GM19452 (cell line): Measurements from ENCODE around the gene FOS.

ENCODE experiments used
- ATAC-seq: cut with Tn5 transposase; IDR thresholded peaks from one replicate; pipeline ENCODE4 v1.9.1; 2021; ENCODE audit not compliant: unreplicated experiment

Gene FOS

DNA sequence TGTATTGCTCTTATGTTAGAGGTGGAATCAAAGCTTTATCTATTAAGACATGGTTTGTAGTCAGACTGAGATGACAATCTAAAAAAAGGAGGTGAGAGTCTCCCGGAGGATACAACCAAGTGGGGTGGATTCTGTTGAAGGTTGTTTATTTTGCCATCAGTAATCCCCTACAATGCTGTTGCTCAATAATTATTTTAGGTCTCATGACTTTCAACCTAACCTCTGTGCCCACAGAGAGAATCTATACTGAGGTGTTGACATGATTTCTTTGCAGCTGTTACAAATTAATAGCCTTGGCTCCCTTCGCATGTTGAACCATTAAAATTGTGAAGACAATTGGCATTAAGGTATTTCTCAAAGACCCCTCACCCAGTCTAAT, 28.7 kb upstream of the FOS start:
- peak; percentile 25 for ATAC-seq

DNA sequence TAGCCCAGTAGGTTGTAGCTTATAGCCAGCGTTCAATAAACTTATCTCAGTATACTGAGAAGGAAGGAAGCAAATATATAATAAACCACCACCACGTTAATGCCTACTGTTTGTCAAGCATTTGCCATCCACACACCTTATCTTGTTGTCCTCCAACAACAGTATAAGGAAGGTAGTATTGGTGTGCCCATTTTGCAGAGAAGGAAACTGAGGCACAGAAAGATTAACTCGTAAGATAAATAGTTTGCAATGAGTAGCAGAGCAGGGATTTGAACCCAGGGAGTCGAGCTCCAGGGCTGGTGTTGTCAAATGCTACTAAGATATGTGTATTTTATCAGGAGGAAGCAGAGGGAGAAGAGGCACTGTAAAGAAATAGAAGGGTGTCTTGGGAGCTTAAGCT, 27.8 kb upstream of the FOS start:
- no peak for ATAC-seq

DNA sequence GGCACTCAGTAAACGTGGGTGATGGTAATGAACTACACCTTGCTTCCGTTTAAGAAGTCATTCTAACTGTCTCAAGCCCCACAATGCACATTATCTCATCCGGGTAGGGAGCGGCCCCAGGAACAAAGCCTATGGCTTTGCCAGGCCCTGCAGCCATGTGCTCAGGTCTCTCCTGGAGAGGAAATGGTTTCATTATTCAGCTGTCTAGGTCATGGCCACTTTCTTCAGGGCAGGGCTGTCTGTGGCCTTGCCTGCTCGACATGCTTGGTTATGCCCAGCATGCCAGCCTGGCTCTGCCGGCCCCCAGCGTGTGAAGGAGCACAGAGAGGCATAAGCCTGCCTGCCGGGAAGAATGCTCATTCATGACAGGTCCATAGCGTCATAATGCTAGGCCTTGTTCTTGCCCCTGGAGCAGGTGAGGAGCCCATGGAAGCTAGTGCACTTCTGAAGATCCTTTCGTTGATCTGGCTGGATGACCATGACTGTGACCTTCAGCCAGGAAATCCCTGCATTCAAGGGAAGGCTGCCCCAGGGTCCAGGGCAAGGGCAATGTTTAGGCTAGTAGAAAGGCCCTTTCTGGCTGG, 26.3 kb upstream of the FOS start:
- no peak for ATAC-seq

DNA sequence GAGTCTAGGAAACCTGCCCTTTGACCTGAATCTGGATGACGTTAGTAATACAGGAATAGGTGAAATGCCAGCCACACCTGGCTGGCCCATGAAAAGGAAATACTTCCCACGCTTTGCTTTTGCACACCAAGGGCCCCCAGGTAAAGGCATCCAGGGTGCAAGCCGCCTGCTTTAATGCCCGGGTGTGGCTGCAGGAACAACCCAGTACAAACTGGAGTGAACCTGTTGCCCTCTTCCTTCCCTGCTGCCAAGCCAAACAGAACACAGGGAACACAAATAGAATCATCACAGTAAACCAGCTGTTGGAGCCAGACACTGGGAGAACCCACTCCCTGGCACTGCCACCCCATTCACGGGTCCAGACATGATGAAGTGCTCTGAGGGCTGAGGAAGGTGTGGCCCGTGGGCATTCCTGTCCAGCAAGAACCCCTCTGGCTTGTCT, 24.2 kb upstream of the FOS start:
- ATAC-seq: no peak

DNA sequence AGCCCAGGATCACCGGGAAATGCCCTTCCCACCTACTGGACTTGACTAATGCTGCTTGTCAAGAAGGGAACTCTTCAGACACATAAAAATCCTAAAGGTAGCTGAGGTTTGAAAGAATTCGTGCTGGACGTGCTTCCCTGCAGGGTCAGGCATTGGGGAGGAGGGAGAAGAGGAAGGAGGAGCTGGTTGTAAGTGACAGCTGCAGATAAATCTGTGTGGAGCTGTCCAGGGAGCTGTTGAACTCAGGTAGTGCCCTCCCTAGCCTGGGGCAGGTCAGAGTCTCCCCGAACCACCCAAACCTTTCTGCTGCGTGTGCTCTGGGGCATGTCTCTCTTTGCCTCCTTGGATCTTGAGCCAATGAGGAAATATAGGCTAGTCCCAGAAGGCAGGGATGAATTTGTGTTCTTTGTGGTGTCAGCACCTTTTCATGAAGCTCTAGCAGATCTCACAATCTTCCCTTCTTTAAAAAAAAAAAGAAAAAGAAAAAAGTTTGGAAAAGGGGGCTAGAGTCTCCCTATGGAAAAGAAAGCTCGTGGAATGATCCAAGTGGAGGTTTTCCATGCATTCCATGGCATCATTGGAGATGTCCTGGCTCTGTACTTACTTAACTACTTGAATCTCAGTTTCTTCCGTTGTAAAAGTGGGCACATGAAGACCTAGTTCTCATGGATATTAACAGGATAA, 23.6 kb upstream of the FOS start:
- no peak for ATAC-seq

DNA sequence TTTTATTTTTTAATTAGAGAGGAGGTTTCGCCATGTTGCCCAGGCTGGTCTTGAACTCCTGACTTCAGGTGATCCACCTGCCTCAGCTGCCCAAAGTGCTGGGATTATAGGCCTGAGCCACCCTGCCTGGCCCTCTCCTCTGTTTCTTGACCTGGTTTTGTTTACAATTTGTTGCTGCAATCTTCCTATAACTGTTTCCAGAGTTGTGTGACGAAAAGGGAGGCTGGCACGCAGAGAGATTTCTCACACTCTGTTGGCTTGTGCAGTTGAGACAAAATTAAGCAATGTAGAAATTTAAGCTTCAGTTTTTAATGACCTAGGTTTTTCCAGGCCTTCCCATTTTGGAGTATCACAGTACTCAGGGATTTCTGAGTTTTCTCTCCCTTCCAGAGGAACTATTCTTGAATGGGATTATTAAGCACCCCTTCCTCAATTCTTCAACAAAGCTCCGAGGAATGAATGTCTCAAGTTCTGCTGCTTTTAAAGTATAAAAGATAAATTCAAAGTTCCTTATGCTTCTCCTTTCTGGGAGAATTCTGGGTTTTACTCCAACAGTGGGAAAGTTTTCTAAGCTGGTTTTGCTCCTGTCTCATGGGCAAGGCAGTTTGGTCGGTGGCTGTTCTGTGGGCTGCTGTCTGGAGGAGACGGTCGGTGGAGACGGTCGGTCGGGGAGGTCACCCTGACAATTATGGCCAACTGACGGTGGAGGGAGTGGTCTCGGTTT, 20.4 kb upstream of the FOS start:
- ATAC-seq: no peak

DNA sequence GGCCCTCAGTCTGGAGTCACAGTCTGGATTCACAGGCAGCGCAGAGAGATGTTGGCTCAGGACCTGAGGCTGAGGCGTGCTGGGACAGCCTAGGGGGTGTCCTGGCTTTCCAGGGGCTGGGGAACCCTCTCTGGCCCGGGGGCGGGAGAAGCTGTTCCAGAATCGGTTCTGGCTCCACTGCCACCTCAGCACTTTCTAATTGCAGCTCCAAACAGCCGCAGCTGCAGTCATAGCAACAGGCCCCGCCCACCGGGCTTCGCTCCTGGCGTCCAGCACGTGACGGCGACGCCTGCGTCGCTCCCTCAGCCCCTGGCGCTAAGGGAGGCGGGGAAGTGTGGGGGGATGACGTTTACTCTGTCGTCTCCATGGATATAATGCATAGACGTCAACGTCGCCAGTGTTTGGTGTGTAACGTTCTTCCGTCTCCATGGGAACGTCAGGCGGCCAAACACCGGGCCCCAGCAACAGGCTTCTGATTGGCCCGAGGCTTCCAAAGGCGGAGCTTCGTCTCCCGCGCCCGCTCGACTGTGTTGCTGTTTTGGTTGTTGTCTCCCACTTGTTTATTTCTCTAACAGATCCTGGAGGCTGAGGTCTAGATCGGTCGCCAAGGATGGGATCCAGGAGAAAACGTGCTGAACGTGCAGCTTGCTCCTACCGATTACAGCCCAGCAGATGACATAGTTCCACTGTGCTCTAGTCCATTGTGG, 19.7 kb upstream of the FOS start:
- ATAC-seq: peak; percentile 97

DNA sequence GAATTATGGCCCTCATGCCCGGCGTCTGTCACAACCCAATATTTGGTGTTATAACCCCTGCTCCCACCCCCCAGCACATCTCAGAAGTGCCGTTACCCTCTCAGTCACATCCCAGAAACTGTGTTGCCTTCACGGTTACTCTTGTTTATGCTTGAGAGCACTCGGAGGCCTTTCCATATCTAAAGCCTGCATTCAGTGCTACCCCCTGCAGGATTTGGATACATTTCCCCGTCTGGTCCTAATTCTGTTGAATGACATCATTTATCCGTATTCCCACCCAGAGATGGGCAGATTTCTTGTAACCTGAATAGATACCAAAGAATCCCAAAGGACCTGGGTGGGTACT, 19.1 kb upstream of the FOS start:
- no peak for ATAC-seq

DNA sequence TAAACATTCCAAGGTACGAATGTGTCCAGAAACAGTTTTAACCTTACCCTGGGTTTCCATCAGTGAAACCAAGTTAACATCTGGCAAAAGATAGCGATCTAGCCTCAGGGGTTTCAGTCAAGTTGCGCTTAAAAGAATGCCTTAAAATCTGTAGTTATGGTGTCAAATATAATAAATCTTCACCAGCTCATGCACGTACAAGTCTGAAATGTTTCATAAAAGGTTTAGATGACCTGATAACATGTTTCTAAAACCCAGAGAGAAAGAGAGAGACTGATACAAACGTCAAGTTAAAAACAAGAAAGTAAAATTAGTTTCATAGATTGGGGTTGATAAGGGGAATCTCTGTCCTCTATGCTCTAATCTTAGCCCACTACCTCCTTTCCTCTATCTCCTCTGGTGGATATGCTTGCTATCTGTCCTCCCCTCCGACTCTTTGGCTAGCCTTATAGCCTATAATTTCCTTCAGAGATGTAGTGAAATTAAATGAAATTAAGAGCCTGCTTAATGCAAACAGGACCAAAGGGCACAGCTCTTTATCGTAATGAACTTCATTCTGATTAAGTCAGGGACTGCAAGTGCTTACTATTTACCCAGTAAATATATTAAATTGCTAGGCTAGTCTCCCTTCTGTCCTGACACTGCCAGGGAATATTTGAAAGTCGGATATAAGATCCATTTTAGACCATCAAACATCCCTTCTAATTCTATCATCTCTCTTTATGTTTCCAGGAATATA, 18.4 kb upstream of the FOS start:
- ATAC-seq: no peak

DNA sequence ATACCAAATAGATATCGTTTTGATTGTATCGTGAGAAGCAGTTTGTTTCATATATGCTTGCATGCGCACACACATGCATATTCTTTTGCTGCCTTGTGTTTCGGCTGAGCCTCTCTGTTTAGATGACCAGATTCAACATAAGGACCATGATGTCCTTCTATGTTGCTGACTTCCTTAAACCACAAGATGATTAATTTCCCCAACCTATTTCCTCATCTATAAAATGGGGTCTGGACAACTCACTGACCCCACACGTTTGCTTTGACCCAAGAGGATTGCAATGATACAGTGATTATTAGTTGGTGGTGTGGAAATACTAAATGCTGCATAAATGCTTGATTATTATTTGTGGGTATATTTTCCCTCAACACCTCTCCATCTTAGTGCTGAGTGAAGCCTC, 16.8 kb upstream of the FOS start:
- ATAC-seq: no peak

DNA sequence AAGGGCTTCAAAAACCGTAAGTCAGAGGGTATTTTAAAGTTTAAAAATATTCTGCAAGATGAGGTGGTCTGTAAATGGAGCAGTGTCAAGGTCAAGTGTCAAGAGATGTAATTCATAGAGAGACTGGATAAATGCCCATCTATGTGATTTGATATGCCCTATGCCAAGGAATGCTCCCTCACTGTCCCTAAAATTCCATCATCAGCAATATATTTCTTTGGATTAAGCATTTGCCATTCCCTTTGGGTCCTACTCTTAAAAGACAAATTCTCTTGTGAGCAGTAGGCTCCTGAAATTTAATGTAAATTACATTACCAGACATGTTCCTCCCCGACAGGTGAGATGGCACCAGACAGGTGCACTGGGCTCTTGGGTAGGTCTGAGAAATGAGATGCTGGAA, 16.0 kb upstream of the FOS start:
- no peak for ATAC-seq

DNA sequence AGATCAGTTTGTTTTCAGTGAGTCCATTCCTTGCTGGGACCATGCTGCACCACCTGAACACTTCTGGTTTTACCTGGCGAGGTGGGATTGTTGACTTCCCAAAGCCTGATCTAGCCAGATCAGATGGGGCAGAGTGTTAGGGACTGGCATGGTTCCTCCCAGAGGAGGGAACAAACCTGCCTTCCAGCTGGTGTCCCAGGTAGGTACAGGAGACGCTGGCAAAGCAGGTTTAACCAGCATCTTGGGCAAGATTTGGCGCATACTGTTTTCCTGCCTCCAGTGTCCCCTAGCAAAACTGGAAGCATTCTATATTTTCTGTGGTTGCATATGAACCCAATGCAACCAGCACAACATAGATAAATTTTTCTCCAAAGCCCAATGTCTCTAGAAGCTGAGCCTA, 14.6 kb upstream of the FOS start:
- ATAC-seq: no peak

DNA sequence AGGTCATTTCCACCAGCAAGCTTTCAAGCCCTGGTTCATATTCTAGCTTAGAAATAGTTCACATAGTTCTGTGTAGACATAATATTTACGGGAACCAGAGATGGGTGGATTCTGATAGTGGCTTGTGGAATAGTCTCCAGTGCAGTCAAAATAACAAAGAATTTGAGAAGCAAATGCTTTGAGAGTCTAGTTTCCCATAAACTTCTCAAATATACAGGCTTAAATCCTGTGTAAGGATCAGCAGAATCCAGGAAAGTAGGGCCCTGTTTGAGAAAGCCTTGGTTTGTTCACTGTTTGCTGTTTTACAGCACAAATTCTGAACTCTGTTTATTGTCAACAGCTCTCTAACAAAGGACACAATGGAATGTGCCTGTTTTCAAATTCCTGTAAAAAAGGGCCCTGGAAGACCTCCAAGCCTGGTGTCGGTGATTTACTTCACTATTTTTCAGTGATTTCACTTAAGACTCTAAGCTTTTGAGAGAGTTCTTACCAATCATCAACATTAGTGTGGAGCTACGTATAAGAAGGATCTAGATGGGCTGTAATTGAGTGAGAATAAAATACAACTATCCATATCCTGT, 11.4 kb upstream of the FOS start:
- ATAC-seq: no peak

DNA sequence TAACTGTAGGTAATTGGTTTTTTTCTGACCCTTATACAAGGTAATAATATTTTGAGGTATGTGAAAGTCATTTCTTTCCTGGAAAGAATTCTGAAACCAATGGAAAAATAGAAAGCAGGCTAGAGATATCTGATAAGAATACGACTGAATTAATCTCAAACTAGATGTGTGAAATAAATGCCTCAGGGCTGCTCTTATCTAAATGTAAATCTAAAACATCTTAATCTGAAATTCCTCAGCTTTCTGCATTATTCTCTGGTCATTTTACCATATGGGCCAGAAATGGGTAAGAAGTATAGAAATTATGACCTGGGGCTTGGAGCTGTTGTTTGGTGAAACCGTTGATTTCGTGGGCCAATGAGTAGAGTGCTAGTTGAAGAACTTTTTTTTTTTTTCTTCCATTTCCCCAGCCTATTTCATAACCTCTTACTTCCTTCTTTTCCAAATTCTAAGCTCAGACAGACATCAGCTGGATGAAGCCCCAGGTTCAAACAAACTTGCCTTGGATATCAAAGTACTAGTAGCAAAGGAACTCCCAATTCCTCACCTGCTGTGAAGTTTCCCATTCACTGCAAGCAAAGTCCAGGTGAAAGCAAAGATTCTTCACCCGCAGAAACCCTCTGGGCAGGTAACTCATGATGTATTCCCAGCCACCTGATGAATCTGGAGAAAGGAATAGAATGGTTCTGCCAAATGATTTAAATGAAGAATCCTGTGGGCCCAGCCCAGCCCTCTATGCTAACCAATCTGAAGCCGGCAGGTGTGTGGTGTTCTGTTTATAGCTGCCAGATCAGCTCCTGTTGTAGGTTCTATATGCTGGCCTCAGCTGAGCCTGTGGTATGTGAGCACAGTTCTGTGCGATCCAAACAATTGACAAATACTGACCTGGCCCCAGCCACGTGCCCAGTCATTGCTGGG, 9.7 kb upstream of the FOS start:
- no peak for ATAC-seq

DNA sequence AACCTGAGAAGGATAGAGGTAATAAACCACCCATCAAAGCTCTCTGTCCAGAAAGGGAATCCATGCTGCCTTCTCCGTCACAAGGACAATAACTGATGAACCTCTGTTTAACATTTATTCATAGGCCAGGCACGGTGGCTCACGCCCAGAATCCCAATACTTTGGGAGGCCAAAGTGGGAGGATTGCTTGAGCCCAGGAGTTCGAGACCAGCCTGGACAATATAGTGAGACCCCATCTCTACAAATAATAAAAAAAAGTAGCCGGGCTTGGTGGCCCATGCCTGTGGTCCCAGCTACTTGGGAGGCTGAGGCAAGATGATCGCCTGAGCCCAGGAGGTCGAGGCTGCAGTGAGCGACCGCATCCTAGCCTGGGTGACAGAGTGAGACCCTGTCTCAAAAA, 7.1 kb upstream of the FOS start:
- ATAC-seq: no peak

DNA sequence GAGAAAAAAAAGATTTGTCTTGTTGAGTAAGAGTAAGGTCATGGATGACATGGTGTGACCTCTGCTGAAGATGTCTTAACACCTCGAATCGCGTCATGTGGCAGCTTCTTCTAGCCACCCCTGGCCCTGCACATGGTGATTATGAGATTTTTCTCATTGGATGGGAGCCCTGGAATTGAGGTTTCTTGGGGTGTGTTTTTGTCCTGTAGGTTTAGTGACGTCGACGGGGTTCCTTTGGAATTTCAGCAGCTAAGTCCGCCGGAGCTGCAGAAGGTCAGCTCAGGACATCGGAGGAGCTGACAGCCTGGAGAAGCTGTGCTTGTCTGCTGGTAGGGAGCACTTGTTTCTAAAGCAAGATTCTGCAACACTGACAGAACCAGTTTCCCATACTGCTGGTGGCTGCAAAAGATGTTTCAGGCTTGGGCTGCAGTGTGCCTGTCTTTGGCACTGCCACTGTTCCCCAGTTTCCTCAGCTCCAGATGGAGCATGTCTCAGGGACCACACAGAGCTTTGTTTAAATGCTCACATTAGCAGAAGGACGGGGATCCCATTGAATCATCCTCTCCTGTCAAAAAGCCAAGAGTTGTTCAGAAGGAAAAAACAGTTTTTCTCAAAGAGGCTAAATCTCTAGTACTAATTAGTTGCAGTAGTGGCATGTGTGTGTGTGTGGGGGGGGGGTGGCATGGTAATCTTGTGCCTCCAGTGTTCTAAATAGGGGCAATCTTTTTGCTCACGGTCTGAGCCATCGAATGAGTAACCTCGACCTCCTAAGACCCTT, 5.2 kb upstream of the FOS start:
- no peak for ATAC-seq

DNA sequence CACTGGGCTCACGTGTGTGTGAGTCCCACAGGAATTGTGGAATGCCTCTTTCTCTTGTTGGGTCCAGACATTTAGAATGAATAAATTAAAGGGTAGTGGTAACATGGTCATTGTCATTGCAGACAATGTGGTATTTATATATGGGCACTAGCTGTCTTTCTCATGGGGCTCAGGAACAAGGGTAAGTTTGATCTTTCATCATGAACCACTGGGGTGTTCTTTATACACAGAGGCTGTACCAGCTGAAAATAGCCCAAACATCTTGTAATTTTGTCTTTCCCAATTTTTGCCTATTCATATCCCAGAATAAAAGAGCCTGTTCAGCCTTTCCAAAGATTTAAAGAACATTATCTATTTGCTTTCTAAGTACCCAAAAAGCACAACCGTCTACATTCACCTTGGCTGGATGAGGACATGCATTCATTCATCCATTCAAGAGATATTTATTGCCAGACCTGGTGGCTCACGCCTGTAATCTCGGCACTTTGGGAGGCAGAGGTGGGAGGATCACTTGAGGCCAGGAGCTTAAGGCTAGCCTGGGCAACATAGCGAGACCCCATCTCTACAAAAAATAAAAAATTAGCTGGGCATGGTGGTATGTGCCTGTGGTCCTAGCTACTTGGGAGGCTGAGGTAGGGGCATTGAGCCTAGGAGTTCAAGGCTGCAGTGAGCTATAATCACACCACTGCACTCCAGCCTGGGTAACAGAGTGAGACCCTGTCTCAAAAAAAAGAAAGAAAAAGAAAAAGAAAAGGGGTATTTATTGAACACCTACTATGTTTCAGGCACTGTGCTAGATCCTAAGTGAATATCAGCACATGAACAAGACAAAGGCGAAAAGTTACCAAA, 4.4 kb upstream of the FOS start:
- no peak for ATAC-seq

DNA sequence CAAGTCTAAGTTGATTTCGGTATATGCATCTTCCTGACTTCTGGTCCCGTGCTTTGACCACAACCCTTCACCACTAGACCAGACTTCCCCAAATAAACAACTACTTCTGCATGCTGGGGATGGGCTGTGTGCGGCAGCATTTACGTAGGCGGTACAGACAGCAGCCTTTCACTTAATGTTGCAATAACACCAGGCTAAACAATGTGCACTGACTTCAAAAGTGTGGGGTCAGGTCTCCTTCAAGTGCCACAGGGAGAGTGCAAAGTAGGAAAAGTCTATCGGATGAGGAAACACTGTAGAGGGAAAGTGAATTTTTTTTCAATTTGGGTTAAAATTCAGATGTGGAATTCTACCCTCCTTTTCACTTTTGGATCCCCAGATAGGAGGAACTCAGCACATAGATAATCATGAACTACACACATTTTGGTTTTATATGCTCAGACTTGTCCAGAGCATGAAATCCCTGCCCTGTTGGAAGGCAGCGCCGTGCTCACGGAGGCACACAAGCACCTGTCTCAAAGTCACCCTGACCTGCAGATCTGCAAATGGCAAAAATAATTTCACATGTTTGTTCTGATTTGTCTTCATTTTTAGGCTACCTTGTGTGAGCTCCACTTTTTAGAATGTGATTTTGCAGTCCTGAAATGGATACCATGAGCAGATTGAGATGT, 3.6 kb upstream of the FOS start:
- ATAC-seq: no peak
